HG03439 (cell line): ENCODE measurements around the gene MAP2K1.
"Not testable (repeated sequence)": the region's sequence is repeated elsewhere in the genome, so short reads cannot be mapped to it uniquely, and the experiment has no call there.

Experiments
- ATAC-seq: cut with Tn5 transposase; IDR thresholded peaks from one replicate; pipeline ENCODE4 v1.9.1; 2021; ENCODE audit warnings: mild to moderate bottlenecking, moderate library complexity; ENCODE audit not compliant: unreplicated experiment

The MAP2K1 gene

GRCh38 chr15:66474135-66474534 is 87.4 kb downstream of the MAP2K1 start:
- no peak for ATAC-seq

- ATAC-seq, result no peak
These were observed 88.3 kb downstream of the MAP2K1 start for GRCh38 chr15:66474963-66475362.

GRCh38 chr15:66476535-66476934 is 89.8 kb downstream of the MAP2K1 start:
- ATAC-seq, result no peak

- no peak for ATAC-seq
These were observed 90.3 kb downstream of the MAP2K1 start for GRCh38 chr15:66477011-66477410.

- no peak for ATAC-seq
These were observed 93.6 kb downstream of the MAP2K1 start for GRCh38 chr15:66480267-66480666.

- ATAC-seq, result no peak
These were observed 94.6 kb downstream of the MAP2K1 start for GRCh38 chr15:66481107-66481856.

GRCh38 chr15:66482539-66482938 is 95.8 kb downstream of the MAP2K1 start:
- ATAC-seq, result no peak

- ATAC-seq, result no peak
These were observed 96.4 kb downstream of the MAP2K1 start for GRCh38 chr15:66483131-66483566.

- ATAC-seq, result no peak
These were observed 97.9 kb downstream of the MAP2K1 start for GRCh38 chr15:66484539-66485112.

- ATAC-seq, result no peak
These were observed 100.2 kb downstream of the MAP2K1 start for GRCh38 chr15:66486887-66487286.

GRCh38 chr15:66488525-66488924 is 101.8 kb downstream of the MAP2K1 start:
- no peak for ATAC-seq

- ATAC-seq, result no peak
These were observed 102.6 kb downstream of the MAP2K1 start for GRCh38 chr15:66489179-66489791.

GRCh38 chr15:66491846-66492245 is 105.1 kb downstream of the MAP2K1 start:
- no peak for ATAC-seq

- no peak for ATAC-seq
These were observed 107.5 kb downstream of the MAP2K1 start for GRCh38 chr15:66494262-66494661.

- ATAC-seq, result no peak
These were observed 110.3 kb downstream of the MAP2K1 start for GRCh38 chr15:66496951-66497501.

- peak; percentile 83 for ATAC-seq
These were observed 111.1 kb downstream of the MAP2K1 start, which contains the start of gene SNAPC5 for GRCh38 chr15:66497502-66498455. Gene SNAPC5 (minus strand): TSS chr15:66497762. CDS start chr15:66497731, 31 bp downstream.

- ATAC-seq, result no peak
These were observed 112.0 kb downstream of the MAP2K1 start for GRCh38 chr15:66498501-66499386.

- not testable (repeated sequence) for ATAC-seq
These were observed 113.6 kb downstream of the MAP2K1 start for GRCh38 chr15:66500346-66500745.

GRCh38 chr15:66502491-66502890 is 115.8 kb downstream of the MAP2K1 start:
- no peak for ATAC-seq
